DMS153 treated with DMSO at 0.1 percent for 48 hours (cell line): Measurements from ENCODE around the gene ENTPD8.
A peak's percentile ranks its signal among the peaks of the same experiment; 100 is the strongest.
"Not testable (repeated sequence)": the region's sequence is repeated elsewhere in the genome, so short reads cannot be mapped to it uniquely, and the experiment has no call there.

Experiments used
- DNase-seq: peaks from one replicate; lab custom pipeline; 2025; ENCODE audit not compliant: unreplicated experiment; lab: John Stamatoyannopoulos, UW

The ENTPD8 gene

GRCh38 chr9:137415451-137415850, 25.7 kb downstream of the ENTPD8 start:
- DNase-seq, result no peak

DNA sequence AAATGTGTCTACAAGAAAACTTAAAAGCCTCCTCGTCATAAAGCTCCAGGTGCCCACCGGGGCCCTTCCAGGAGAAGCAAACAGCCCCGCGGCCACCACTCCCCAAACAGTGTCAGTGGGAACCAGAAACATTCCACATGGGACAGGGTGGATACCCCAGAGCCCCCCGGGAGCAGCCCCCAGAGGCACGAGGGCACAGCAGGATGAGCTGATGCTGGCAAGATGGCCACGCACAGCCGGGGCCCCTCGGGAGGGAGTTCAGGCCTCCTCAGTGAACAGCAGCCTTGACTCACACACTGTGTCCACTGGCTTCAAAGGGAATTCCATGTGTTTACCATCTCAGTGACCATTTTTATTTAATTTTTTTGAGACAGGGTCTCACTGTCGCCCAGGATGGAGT, 28.7 kb downstream of the ENTPD8 start:
- DNase-seq, result no peak

- DNase-seq, result no peak
Observed at GRCh38 chr9:137411645-137412380, 29.3 kb downstream of the ENTPD8 start.

GRCh38 chr9:137411260-137411644, 29.9 kb downstream of the ENTPD8 start:
- no peak for DNase-seq

DNA sequence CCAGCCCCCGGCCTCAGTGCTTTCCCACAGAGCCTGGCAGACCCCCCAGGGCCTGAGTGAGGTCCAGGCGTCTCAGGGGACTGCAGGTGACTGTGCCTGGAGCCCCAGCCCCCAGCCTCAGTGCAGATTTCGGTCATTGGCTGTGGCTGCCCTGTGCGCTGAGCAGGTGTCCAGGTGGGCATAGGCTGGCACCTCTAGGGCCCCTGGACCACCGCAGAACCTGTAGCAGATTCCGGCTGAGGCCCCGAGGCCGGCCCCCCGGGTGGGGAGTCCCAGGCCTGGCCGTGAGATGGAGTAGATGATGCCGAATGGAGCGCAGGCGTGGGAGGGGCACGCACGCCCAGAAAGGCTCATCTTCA, 30.3 kb downstream of the ENTPD8 start:
- no peak for DNase-seq

- not testable (repeated sequence) for DNase-seq
Observed at GRCh38 chr9:137410236-137410890, 30.8 kb downstream of the ENTPD8 start.

GRCh38 chr9:137409515-137409914, 31.6 kb downstream of the ENTPD8 start:
- DNase-seq, result no peak

GRCh38 chr9:137408651-137409405, 32.3 kb downstream of the ENTPD8 start:
- DNase-seq, result no peak

DNA sequence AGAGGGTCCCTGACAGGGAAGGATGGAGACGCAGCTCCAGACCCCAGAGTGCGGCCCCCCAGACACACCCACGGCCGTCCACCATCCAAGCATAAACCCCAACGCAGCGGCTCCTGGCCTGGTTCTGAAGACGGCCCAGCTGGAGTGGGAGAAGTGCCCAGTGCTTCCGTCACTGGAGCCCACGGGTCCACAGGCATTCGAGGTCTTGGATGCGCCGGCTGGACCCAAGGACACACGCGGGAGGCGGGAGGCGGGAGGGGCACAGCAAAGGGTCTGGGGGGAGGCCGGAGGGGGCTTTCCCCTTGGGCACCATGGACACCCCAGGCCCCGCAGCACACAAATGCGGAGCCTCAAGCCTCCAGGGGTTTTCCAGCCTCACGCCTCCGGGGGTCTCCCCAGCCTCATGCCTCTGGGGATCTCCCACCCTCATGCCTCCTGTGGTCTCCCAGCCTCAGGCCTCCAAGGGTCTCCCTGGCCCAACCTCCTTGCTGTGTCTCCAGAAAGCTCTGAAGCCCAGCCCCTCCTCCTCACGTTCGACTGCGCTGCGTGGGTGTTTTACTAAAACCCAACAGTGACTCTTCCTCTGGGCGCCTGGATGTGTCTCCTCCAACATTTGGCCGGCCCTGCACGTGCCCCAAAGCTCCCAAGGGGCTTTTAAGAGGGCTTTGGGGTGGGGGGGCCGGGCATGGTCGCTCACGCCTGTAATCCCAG, 33.4 kb downstream of the ENTPD8 start:
- DNase-seq, result no peak

DNA sequence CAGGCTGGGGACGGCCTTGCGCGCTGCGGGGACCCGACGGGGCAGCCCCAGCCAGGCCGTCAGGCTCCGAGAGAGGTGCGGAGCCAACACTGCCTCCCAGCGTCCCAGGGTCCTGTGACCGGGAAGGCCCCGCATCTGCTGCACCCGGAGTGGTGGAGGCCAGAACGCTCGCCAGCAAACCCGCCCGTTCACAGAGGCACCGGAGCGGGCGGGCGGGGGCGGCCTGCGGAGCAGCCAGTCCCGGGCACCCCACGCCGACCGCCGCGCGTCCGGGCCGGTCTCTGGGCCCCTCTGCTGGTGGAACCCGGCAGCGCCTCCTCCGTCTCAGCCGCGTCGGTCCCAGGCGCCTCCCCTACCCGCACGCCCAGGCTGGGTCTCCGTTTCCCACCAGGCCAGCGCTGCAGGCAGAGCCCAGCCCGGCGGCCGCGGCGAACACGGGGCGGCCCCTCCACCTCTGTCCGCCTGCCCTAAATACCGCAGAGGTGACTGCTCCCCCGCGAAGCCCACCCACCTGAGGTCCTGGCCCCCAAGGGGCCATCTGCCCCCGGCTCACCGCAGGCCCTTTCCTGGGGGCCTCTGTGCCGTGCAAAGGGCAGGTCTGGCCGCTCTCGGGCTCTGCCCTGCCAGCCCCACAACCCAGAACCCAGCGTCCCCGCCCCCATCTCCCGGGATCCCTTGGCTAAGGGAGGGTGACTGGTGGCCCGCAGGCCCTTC, 34.1 kb downstream of the ENTPD8 start:
- peak; percentile 30 for DNase-seq

- no peak for DNase-seq
Observed at GRCh38 chr9:137406085-137406760, 34.9 kb downstream of the ENTPD8 start.

DNA sequence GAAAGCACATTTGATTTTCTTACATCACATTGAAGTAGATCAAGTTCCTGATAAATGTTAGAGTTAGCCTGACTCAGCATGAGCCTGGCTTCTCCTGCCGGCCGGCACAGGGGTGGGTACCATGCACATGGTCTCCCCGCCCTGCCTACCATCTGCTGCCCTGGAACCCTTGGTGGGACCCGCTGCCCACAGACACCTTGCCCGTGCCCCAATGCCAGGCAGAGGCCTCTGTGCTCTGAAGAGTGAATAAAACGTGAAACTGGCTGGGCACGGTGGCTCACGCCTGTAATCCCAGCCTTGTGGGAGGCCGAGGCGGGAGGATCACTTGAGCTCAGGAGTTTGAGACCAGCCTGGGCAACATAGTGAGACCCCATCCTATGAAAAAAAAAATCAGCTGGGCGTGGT, 35.5 kb downstream of the ENTPD8 start:
- no peak for DNase-seq

DNA sequence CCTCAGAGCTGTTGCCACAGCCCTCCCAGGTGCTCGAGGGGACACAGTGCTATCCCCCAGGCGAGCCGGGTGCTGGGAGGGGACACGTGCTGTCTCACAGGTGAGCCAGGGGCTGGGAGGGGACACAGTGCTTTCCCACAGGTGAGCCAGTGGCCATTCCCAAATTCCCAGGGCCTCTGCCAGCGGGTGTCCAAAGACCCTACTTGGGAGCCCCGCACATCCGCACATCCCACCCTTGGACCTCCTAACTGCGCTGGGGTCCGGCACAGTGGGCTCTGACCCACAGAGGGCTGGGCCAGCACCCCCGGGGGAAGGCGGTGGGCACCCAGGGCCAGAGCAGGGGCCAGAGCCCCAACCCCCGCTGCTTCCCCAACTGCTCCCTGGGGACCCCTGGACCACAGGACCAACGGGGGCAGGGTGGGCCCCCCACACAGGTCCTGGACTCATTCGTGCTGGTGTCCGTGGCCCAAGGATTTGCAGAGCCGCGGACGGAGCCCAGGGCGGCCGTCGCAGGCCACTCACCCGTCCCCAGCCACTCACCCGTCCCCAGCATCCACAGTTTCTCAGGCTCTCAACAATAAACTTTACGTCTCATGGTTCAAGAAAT, 36.1 kb downstream of the ENTPD8 start:
- no peak for DNase-seq

- no peak for DNase-seq
Observed at GRCh38 chr9:137403269-137403668, 37.9 kb downstream of the ENTPD8 start.

DNA sequence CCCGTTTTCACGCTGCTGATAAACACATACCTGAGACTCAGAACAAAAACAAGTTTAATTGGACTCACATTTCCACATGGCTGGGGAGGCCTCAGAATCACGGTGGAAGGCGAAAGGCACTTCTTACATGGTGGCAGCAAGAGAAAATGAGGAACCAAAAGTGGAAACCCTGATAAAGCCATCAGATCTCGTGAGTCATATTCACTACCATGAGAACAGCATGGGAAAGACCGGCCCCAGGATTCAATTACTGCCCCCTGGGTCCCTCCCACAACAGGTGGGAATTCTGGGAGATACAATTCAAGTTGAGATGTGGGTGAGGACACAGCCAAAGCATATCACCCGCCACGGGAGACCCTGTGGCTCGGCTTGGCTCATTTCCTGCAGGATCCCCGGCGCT, 38.4 kb downstream of the ENTPD8 start:
- no peak for DNase-seq

- DNase-seq, result no peak
Observed at GRCh38 chr9:137398561-137399468, 42.3 kb downstream of the ENTPD8 start.

DNA sequence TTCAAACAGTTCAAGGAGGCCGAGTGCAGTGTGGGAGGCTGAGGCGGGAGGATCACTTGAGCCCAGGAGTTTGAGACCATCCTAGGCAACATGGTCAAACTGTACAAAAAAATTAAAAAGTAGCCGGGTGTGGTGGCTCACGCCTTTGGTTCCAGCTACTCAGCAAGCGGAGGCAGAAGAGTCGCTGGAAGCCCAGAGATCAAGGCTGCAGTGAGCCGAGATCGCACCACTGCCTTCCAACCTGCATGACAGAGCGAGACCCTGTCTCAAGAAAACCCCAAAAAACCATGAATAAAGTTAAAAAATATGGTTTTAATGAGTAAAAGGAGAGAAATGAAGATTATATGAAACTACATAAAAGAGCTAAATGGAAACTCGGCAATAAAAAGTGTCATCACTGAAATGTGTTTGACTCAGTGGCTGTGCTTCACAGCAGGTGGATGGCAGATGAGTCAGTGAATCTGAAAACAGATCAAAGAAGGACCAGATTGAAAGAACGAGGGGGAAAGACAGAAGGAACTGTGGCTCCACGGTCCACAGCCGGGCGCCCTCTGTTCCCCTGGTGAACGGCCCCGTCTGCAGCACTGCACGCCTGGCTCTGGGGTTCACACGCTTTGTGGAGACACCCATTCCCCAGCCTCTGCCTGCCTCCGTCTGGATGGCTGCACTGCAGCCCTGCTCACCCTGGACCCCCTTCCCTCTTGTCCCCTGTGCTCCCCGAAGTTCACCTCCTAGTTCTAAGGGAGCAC, 43.3 kb downstream of the ENTPD8 start:
- DNase-seq, result no peak
